Fibroblast of skin of left biceps (primary cell): ENCODE results near the gene ZNF436.
"Not testable (repeated sequence)": the region's sequence is repeated elsewhere in the genome, so short reads cannot be mapped to it uniquely, and the experiment has no call there.

Experiments used
- DNase-seq, 2 experiments: peaks; one replicate each; pipeline ENCODE4 v3.0.0-alpha.2; 2013; ENCODE audit warnings: low read depth in 2 of 2

ZNF436 gene

DNA sequence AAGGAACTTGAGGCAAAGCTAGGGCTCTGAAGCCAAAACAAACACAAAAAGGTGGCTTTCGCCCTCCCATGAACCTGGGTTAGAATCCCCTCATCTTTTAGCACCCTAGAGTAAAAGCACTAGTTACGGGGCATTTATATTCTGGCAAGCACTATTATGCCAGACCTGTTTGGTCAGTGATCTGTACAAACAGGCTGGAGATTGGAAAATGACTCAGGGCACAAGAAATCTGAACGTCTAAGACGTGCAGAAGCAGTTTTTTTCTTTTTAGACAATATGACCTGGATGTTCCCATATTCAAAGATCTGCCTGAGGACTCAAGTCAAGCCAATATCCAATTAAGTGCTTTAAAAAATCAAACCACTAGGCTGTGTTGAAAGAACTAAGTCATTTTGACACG lies 3.0 kb downstream of the ZNF436 start:
- no peak for DNase-seq

DNA sequence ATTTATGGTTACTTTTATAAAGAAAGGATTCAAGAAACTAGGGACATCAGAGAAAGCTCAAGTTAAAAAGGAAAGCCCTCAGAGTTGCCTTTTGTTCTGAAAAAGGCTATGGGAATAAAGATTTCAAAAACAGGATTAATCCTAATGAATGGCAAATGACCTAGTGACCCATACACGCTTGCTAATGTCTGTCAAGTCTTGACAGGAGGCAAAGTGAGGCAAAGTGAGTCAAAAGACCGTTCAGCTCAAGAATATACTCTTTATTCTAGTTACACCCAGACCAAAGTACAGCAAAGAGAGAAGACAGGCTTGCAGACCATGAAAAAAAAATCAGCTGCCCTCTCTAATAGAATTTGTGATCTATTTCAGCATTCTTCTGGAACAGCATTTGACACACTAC lies 3.5 kb downstream of the ZNF436 start:
- DNase-seq: no peak

DNA sequence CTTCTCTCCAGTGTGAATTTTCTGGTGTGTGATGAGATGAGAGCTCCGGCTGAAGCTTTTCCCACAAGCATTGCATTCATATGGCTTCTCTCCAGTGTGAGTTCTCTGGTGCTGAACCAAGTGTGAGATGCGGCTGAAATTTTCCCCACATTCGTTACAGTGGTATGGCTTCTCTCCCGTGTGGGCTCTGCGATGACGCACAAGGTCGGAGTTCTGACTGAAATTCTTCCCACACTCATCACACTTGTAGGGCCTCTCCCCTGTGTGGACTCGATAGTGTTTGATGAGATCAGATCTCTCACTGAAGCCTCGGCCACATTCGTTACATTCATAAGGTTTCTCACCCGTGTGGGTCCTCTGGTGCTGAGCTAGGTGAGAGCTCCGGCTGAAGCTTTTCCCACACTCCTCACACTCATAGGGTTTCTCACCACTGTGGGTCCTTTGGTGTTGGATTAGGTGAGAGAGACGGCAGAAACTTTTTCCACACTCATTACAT lies 7.4 kb downstream of the ZNF436 start:
- DNase-seq: no peak

DNA sequence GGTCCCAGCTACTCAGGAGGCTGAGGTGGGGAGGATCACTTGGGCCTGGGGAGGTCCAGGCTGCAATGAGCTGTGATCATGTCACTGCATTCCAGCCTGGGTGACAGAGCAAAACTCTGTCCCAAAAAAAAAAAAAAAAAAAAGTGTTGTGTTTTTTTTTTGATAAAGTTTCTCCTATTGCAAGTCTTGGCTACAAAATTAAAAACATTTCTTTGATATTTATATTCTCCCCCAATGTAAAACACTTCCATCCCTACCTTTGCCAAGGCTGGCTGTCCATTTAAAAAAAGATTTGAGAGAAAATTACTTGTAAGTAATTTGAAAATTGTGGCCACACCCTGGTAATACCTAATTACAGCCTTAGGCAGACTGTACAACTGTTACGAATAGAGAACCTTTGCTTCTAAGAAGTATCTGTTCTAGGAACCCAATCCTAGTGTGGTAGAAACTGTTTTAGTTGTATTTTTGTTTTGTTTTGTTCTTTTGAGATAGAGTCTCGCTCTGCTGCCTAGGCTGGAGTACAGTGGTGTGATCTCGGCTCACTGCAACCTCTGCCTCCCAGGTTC lies 11.2 kb downstream of the ZNF436 start:
- no peak for DNase-seq

DNA sequence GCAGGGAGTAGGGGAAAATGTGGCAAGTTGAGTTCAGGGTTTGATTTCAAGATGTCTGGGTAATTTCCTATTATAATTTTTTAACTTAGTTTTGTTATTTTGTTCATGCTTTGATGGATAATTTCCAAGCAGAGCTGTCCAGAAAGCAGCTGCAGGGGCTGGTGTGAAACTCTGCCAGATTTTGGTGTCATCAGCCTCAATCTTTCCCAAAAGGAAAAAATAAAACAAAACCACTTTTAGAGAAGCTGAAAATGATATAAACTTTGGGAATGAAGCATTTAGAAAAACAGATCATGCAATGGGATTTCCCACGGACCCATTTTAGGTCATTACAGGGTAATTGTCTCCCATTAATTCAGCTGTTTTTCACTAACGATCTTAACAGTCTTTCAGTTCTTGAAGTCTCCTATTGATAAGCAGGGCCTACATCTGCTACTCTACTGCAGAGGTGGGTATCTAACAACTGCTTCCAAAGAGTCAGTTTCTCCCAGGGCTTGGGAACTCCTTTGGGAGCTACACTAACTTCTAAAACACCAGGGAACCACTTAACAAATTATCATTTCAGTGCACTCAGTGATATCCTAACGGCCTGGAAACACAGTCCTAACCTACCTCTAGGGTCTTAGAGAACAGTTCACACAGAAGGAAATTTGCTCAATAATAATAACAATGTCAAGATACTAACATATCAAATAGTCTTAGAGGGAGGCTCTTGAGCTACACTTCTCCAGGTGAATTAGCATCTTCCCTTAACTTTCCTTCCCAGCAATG lies 12.3 kb downstream of the ZNF436 start:
- no peak for DNase-seq

DNA sequence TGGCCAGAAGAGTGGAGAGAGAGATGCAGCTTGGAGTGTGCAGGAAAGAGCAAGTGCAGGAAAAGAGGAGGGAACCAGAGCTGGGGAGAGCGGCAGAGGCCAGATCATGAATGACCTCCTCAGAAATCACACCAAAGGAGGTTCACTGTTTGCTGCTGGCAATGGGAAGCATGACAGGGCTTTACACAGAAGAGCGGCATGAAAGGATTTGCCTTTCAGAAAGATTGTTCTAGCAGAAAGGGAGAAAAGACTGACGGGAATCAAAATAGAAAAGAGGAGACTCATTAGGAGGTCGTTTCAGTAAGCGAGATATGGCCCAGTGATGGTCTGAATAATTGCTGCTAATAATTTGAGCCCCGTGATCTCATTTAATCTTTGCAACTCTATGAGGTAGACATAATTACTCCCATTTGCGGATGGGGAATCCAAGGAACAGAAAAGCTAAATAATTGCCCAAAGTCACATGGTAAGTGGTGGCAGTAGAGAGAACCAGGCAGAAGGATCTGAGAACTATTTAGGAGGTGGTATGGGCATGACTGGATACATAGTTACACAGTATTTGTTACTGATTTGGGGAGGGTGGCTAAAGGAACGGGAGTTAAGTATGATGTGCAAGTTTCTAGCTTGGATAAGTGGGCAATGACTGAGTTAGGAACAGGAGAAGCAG lies 13.0 kb downstream of the ZNF436 start:
- DNase-seq: no peak

DNA sequence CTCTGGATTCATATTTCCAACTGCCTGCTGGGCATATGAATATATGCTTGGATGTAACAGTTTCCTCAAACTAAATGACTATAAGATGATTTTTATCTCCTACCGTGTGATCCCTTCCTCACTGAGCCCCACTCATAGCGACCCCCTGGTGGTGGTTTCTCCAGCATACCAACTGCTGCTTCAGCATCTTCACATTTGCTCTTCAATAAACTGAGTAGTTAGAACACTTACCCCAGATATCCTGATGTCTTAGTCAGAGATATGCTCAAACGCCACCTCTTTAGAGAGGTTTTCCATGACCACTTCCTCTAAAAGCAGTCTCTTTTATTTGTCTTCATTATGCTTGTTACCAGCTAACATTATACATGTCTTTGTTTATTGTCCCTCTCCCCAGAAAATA lies 15.4 kb downstream of the ZNF436 start:
- DNase-seq: no peak

DNA sequence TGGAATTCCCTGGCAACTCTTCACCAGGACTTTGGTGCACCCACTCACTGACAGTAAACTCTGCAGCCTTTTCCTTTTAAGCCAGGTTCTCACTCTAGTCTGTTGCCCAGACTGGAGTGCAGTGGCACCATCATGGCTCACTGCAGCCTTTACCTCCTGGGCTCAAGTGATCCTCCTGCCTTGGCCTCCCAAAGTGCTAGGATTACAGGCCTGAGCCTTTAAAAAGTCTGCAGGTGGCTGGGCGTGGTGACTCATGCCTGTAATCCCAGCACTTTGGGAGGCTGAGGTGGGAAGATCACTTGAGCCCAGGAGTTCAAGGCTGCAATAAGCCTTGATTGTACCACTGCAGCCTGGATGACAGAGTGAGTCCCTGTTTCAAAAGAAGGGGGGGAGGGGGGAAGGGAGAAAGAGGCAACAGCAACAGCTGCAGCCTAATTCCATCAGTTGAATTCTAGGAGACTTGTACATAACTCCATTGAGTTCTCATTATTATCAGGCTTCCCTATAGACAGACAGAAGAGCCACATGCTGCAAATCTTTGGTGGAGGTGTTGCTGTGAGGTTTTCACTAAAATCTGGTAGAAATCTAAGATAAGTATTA lies 17.4 kb downstream of the ZNF436 start:
- no peak for DNase-seq

DNA sequence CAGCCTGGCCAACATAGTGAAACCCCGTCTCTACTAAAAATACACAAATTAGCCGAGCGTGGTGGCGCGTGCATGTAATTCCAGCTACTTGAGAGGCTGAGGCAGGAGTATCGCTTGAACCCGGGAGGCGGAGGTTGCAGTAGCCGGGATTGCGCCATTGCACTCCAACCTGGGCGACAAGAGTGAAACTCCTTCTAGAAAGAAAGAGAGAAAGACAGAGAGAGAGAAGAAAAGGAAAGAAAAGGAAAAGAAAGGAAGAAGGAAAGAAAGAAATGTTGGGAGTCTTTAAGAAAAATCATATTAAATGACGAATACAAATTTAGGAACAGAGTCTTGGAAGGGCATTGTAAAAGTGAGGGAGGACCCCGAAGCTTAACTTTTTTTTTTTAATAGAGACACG lies 23.7 kb downstream of the ZNF436 start:
- no peak for DNase-seq

DNA sequence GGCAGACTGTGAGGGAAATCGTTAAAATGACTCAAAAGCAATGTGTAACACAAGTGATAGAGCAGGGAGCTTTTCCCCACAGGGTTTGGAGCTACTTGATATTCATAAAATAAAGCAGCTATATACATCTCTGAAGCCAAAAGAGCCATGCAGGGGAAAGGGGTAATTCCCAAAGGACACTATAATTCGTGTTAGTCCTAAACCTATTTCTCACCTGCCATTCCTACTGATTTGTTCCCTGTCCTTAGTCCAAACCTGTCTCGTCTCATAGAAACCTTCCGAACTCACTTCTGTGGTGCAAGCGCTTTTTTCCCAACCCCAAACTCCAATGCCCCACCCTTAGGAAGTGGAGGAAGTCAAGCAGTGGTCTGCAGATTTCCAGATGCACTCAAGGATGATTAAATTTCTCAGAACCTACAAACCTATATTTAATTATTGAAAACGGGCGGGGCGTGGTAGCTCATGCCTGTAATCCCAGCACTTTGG lies 24.6 kb downstream of the ZNF436 start:
- DNase-seq: no peak

DNA sequence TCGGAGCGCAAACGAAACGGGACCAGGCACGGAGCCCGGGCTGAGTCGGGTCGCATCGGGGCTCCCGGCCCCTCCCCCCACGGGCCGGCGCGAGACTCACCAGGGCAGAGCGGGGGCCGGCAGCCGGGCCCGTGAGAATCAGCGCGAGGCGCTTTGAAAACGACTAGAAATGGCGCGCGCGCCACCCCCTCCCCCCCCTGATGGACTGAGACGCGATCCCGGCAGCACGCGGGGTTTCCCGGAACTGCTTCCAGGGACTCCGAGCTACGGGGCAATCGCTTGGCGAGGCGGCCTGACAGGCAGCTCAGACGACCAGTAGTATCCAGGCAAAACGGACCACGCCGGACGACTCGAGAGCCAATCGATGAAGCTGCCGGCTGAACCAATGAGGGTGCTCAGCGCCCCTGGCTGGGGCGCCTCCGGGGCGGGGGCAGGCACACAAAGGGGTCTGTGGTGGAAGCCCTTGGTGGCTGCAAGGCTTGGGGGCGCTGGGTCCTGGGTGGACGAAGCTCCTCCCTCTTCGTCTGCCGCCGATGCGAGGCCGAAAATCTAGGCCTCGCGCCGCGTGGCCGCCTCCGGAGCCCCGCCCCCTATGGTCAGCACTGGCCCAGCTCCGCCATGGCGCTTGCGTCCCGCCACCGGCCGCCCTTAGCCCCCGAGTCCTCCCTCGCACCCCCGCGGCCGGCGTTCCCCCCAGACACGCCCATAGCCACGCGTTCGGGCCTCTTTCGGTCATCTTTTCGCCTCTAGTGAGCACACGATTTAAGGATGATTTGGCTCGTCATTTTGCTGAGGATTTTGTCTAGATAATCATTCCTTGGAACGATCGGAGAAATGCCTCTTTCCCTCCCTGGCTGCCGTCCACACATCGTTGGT lies 25.3 kb downstream of the ZNF436 start, which contains the start of gene HNRNPR:
Gene HNRNPR (minus strand): TSS at position 174 of the 876 bp plus-strand sequence. CDS start 3,276 bp downstream, outside the sequence.
- DNase-seq: peak; percentile 100

DNA sequence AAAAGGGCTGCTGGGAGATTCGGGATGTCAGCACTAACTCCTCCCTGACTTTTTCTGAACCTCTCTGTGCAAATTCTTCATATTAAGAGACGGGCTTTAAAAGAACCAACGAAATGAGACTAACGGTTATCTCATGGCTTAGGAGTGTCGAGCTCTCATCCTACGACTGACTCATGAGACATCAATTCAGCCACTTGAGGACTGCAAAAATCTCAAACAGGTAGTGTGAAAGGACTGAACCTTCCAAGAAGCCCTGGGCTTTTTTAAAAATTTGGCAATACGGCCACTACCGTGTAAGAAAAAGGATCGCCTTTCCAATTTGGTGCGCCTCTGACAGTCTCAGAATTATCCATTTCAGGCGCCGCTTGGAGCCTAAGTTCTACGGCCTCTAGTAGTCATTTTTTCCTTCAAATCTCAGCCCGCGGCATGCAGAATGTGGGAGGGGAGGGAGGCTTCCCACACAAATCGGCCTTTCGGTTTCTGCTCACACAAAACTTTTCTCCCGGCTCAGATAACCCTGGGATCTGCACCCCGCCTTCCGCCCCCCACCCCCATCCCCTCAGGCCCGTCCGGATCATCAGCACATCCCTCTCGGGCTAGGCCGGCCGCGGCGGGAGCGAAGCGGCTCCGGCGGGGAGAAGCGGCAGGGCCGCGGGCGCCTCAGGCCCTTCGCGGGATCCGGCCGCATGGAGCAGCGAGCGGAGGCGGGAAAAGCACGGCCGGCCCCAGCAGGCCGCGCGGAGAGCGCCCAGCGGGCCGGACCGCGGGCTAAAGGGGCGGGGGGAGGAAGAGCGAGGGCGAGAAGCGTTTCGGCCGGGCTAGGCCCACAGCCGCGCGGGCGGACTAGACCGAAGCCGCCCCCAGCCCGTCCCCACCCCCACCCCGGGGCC lies 26.2 kb downstream of the ZNF436 start:
- peak in 1 of 2 experiments; percentile 44 for DNase-seq

DNA sequence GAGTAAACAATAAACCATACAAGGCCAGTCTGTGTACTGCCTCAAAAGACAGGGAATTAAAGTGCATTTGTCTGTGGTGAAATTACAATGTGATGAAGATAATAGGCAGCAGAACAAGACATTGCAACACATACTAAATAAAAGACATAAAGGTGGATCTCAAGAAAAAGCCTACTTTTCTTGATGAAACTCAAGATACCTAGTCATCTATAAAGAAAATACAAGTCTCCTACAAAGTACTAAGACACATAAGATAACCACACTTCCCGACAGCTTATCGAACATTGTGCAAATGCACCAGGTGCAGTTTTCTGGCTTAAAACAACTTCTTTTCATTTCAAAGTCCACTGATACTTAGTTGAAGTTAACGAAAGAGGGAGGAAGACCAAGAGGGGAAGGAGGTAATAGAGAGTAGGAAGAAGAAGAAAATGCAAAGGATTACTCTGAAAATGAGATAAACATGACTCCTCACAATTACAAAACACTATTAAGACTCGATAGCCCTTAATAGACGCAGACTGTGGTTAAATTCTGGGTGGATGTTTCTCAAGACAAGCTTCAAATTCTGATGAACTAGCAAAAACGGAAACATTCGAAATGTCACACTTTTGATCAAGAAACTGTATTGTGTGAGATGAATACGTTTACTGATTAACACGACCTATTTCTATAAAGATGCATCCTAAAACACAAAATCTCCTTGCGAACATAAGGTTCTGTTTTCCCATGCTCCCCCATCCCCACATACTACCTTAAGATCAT lies 27.5 kb downstream of the ZNF436 start:
- no peak for DNase-seq

DNA sequence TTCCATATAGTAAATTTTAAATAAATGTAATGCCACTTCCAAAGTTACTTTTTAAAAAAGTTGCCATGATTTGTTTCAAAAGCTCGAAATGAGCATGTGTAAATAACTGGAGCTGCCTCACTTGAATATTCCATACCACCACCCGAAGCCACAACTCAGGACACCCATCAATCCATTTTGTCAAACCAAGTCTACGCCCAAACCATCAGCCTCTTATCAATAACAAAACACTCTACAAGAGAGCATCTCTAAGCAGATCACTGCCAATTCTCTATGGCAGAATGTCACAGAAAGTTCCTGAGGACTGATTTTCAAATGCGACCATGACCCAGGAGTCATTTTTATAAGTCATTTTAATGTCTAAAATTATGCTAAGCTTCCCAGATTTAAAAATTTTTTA lies 30.0 kb downstream of the ZNF436 start:
- DNase-seq: no peak

DNA sequence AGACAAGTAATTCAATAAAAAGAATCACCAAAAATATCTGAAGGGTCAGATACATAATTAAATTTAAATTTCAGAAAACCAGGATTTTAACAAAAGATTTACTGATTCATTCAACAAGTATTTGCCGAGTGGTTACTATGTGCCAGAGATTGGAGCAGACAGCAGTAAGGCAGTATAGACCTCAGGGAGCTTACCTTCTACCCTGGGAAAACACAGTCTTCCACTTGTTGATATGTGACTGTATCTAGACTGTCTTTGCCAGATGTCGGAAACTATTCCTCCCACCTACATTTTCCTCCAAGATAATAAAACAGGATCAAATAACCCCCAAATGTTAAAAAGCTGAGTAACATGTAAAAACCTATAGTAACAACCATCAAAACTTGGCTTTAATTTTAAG lies 31.8 kb downstream of the ZNF436 start:
- no peak for DNase-seq

DNA sequence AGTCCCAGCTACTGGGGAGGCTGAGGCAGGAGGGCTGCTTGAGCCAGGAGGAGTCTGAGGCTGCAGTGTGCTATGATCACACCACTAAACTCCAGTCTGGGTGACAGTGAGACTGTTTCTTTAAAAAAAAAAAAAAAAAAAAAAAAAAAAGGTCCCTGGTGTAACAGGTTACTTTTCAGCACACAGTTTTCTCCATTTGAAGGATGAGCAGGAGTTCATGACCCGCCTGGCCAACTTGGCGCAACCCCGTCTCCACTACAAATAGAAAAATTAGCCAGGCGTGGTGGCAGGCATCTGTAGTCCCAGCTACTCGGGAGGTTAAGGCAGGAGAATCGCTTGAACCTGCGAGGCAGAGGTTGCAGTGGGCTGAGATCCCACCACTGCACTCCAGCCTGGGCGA lies 37.9 kb downstream of the ZNF436 start:
- DNase-seq: no peak

DNA sequence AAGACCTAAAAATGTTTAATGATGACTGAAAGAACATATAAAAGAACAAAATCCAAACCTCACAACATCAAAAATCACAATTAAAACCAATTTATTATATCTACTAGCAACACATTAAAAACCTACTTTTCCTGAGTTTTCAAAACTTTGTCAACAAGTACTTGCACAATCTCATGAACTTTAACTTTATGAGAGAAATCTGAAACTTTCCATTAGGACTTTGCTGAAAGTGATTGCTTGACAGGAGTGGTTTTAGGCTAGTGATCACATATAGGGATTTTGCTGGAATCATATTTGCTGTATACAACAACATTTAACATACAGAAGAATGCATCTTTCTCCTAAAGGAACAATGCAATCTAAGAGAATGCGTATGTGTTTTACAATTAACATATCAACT lies 38.8 kb downstream of the ZNF436 start:
- DNase-seq: no peak

DNA sequence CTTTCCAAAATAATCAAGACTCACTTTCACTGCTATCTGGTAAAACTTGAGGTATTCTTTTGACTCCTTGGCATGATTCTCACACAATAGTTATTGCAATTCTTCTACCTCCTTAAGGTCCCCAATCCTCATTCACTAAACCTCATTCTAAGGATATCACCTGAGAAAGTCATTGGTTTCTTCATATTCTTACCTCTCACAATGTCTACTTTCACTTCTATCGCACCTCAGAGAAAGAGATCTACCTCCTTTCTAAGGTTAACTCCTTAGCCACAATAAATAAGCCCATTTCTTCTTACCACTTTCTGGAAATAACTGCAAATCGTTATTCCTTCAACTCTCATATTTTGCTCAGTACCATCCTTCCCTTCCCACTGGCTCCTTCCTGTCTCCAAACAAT lies 44.2 kb downstream of the ZNF436 start:
- no peak for DNase-seq

DNA sequence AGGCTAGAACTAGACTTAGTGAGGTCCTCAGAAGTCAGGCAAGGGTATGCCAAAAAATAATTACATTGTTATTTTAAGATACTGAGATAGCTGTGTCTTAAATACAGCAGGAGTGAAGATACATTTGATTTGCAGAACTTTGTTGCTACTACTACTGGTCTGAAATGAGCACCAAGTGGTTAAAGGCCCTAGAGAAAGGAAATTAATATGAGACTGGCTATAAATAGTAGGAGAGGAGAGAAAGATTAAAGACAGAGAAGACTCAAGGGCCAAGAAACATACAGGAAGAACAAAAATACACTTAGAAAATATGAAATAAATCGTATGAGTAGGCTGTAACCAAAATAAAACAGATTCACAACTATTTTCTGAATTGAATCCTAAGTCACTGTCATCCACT lies 46.9 kb downstream of the ZNF436 start:
- DNase-seq: no peak

DNA sequence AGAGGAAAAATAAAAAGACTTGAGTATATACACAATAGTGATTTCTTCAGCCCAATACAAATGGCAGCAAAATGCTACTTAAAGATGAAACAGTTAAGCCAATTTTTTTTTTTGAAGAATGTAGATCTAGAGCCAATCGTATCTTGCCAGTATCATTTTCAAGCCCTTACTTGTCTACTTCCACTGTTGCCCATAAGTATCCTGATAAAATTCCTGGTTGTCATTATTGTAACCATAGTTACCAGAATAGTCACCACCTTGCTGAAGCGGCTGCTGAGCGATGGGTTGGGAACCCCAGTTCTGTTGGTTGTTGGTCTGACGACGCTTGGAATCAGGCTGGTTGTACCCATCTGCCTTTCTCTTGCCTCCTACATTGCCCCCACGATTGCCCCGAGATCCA lies 59.4 kb downstream of the ZNF436 start:
- DNase-seq: not testable (repeated sequence)
